ENCODE results near the gene CACNG1.

- TF ChIP-seq CTCF (IDR thresholded peaks at IDR 0.05; ENCODE audit: extremely low read depth in 1 of 2, insufficient read depth in 1 of 2, low read depth in 1 of 2, low read length in 2 of 2): no peak
- TF ChIP-seq POLR2A (IDR thresholded peaks at IDR 0.05; ENCODE audit: low read depth, low read length): no peak
- TF ChIP-seq EZH2 (IDR thresholded peaks at IDR 0.05; ENCODE audit: borderline replicate concordance, low read depth, low read length, severe bottlenecking): no peak
- no peak for TF ChIP-seq POLR2AphosphoS5 (IDR thresholded peaks at IDR 0.05; ENCODE audit: insufficient read depth, low read depth, low read length)
- no peak for TF ChIP-seq GATA2 (IDR thresholded peaks at IDR 0.05; ENCODE audit: insufficient read depth, insufficient read length, low read depth, low read length)
Observed at GRCh38 chr17:67105213-67105612, 60.9 kb downstream of the CACNG1 start.

Data from endothelial cell of umbilical vein (primary cell).